Gastroesophageal sphincter (tissue), 3 donors: ENCODE results near the gene VDAC1.

ENCODE experiments used
- CTCF ChIP-seq, 4 experiments: fragments of 200-600 bp in 2 of 4; fragments of 450-650 bp in 2 of 4; sonication (generic) in 1 of 4; IDR thresholded peaks; one replicate each; pipeline ENCODE4 v1.5.1; 2017 to 2019; ENCODE audit warnings: antibody characterized with exemption in 4 of 4, mild to moderate bottlenecking in 2 of 4, moderate library complexity in 2 of 4
- POLR2A ChIP-seq, 2 donors: fragments of 450-650 bp; IDR thresholded peaks; one replicate each; pipeline ENCODE4 v1.6.1; 2017; ENCODE audit warnings: antibody characterized with exemption in 2 of 2, mild to moderate bottlenecking in 2 of 2, moderate library complexity in 1 of 2
- POLR2AphosphoS5 ChIP-seq: sonication (generic); formaldehyde crosslinking; IDR thresholded peaks from one replicate; pipeline ENCODE4 v1.6.1; 2017; ENCODE audit warnings: antibody characterized with exemption

- TF ChIP-seq CTCF (IDR thresholded peaks at IDR 0.05) (no peak), POLR2A (IDR thresholded peaks at IDR 0.05) (no peak), POLR2AphosphoS5 (no peak)
These were observed 9.8 kb downstream of the VDAC1 start for GRCh38 chr5:133994990-133995333.
